C4-2B (cell line): ENCODE data around the gene IFTAP.

ENCODE experiments used
- ZFX ChIP-seq: fragments of 450-650 bp; IDR thresholded peaks from 2 replicates; pipeline ENCODE4 v1.6.1; 2017
- TF ChIP-seq, protein P1 (sequence below): fragments of 450-650 bp; conservative IDR thresholded peaks from 2 replicates; pipeline ENCODE4 v1.5.1; 2017; ENCODE audit warnings: mild to moderate bottlenecking

DNA sequence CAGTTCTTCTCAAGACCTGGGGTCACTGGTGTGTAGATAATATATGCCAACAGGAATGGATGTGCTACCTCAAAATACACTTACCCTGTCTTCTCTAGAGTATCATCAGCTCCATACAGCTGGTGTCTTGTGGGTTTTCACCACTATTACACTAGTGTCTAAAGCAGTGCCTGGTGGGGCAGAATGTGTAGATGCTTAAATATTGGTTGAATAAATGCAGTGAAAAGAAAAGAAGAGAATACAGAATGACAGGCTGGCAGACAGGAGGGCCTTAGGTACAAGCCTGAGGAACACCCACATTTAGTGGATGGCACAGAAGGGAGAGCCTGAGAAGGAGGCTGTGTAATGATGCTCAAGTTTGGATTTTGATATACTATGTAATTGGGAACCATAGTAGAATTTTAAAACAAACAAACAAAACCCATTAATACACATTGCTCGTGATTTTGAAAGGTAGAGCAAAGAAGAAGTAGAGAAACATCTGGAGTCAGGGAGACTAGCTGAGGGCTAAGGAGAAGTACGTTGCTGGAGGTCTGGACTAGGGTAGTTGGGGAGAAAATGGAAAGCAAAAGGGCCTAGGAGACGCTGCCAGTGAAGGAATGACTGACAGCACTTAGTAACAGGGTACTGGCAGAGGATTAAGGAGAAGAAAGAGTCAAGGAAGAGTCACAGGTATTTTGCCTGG lies 24.2 kb downstream of the IFTAP start:
- TF ChIP-seq, protein P1, sequence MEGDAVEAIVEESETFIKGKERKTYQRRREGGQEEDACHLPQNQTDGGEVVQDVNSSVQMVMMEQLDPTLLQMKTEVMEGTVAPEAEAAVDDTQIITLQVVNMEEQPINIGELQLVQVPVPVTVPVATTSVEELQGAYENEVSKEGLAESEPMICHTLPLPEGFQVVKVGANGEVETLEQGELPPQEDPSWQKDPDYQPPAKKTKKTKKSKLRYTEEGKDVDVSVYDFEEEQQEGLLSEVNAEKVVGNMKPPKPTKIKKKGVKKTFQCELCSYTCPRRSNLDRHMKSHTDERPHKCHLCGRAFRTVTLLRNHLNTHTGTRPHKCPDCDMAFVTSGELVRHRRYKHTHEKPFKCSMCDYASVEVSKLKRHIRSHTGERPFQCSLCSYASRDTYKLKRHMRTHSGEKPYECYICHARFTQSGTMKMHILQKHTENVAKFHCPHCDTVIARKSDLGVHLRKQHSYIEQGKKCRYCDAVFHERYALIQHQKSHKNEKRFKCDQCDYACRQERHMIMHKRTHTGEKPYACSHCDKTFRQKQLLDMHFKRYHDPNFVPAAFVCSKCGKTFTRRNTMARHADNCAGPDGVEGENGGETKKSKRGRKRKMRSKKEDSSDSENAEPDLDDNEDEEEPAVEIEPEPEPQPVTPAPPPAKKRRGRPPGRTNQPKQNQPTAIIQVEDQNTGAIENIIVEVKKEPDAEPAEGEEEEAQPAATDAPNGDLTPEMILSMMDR = no peak
- no peak for TF ChIP-seq ZFX
